ENCODE measurements around the gene CCBE1. TPM values are rescaled to one million over a fixed set of nuclear protein-coding genes. Genes with fewer than 3 reads are reported as not detected.

Gene CCBE1
- total RNA-seq, 2 donors from 2014 or later, result 0.27 to 3.1 TPM

DNA sequence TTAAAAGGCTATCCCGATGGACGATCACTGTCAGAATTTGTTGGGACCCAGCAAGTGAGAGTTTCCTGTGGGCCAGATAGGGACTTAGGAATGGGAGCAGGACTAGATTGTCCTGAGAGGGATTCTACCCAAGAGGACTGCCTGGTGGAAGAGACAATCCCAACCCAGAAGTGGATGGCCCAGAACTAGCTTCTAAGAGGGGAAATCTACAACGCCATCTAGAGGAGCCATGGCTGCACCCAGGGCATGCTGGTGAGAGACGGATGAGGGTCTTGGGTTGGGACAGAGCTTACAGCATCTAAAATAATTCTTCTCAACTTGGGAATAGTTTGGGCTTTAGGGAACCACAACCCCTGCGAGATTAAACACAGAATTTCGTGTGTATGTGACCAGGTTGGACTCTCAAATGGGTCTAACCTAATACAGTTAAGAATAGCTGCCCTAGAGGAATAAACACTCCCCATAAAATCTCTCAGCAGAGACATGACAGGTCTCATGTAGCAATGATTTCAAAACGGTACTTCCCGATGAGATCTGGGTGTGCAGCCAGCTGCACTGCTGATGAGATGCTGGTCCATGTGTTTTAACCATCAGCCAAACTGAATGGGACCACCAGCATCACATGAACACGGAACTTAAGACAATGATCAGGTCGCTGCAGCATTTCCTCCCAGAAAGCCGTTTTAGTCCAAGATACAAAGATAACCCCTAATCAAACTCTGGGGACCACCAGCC lies 50.8 kb downstream of the CCBE1 start:
- no peaks in the 10 kb centered on the region for H3K36me3 ChIP-seq
- H3K27ac ChIP-seq, result no peak overlapping the region
- intact Hi-C loops (cut with DNase I), result no loop called here

DNA sequence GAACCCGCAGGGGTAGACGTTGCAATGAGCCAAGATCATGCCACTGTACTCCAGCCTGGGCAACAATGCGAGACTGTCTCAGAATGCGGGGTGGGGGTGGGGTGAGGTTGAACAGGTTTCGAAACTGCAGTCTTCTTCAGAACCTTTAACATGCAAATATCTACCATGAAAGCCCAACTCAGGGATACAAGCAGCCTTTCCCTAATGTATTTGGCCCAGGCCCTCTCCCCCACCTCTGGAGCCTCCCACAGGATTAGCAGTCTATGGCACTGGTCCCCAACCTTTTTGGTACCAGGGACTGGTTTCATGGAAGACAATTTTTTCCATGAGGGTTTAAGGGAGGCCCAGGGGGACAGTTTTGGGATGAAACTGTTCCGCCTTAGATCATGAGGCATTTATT lies 53.5 kb downstream of the CCBE1 start:
- Histone ChIP-seq H3K27me3 (no peaks in the 10 kb centered on the region), H3K9me3 (no peaks in the 10 kb centered on the region), H3K36me3 (no peaks in the 10 kb centered on the region), H3K4me1 (no peaks in the 10 kb centered on the region), H3K9ac (ENCODE audit: low read depth in 2 of 2, low read length in 2 of 2) (no peak overlapping the region), H3K27ac (no peak overlapping the region), H3K4me3 (no peak overlapping the region)
- intact Hi-C loops (cut with DNase I), result no loop called here
- TF ChIP-seq, protein P1, sequence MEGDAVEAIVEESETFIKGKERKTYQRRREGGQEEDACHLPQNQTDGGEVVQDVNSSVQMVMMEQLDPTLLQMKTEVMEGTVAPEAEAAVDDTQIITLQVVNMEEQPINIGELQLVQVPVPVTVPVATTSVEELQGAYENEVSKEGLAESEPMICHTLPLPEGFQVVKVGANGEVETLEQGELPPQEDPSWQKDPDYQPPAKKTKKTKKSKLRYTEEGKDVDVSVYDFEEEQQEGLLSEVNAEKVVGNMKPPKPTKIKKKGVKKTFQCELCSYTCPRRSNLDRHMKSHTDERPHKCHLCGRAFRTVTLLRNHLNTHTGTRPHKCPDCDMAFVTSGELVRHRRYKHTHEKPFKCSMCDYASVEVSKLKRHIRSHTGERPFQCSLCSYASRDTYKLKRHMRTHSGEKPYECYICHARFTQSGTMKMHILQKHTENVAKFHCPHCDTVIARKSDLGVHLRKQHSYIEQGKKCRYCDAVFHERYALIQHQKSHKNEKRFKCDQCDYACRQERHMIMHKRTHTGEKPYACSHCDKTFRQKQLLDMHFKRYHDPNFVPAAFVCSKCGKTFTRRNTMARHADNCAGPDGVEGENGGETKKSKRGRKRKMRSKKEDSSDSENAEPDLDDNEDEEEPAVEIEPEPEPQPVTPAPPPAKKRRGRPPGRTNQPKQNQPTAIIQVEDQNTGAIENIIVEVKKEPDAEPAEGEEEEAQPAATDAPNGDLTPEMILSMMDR (IDR thresholded peaks at IDR 0.05), result no peak
- DNase-seq, result no peak

More for the DNA sequence above, 50.8 kb downstream of the CCBE1 start:
- no peak for DNase-seq
- TF ChIP-seq, protein P1 (IDR thresholded peaks at IDR 0.05), result no peak
- H3K9ac ChIP-seq (ENCODE audit: low read depth in 2 of 2, low read length in 2 of 2), result no peak overlapping the region
- H3K4me1 ChIP-seq, result no peaks in the 10 kb centered on the region
- H3K4me3 ChIP-seq, result no peak overlapping the region
- H3K27me3 ChIP-seq, result no peaks in the 10 kb centered on the region
- no peaks in the 10 kb centered on the region for H3K9me3 ChIP-seq

DNA sequence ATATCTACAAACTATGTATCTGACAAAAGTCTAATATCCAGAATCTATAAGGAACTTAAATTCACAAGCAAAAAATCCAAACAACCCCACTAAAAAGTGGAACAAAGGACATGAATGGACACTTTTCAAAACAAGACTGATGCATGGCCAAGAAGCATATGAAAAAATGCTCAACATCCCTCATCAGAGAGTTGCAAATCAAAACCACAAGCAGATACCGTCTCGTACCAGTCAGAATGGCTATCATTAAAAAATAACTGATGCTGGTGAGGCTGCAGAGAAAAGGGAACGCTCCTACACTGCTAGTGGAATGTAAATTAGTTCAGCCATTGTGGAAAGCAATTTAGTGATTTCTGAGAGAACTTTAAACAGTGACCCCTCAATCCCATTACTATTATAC lies 56.5 kb downstream of the CCBE1 start:
- intact Hi-C loops (cut with DNase I), result no loop called here

DNA sequence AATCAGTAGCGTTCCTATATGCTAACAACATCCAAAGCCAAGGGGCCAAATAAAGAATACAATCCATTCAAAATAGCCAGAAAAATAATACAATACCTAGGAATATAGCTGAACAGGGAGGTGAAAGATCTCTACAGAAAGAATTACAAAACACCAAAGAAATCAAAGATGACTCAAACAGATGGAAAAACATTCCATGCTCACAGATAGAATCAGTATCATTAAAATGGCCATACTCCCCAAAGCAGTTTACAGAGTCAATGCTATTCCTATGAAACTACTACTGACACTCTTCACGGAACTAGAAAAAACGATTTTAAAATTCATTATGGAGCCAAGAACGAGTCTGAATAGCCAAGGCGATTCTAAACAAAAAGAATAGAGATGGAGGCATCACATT lies 57.4 kb downstream of the CCBE1 start:
- DNase-seq, result no peak
- H3K27ac ChIP-seq, result no peak overlapping the region
- no peaks in the 10 kb centered on the region for H3K4me1 ChIP-seq
- no peak overlapping the region for H3K9ac ChIP-seq (ENCODE audit: low read depth in 2 of 2, low read length in 2 of 2)
- TF ChIP-seq, protein P1 (IDR thresholded peaks at IDR 0.05), result no peak
- no peaks in the 10 kb centered on the region for H3K9me3 ChIP-seq
- intact Hi-C loops (cut with DNase I), result no loop called here
- H3K4me3 ChIP-seq, result no peak overlapping the region
- H3K27me3 ChIP-seq, result no peaks in the 10 kb centered on the region
- H3K36me3 ChIP-seq, result no peaks in the 10 kb centered on the region

More for the DNA sequence above, 56.5 kb downstream of the CCBE1 start:
- Histone ChIP-seq H3K4me1 (no peaks in the 10 kb centered on the region), H3K36me3 (no peaks in the 10 kb centered on the region), H3K4me3 (no peak overlapping the region), H3K27me3 (no peaks in the 10 kb centered on the region), H3K27ac (no peak overlapping the region), H3K9me3 (no peaks in the 10 kb centered on the region), H3K9ac (ENCODE audit: low read depth in 2 of 2, low read length in 2 of 2) (no peak overlapping the region)
- TF ChIP-seq, protein P1 (IDR thresholded peaks at IDR 0.05), result no peak
- no peak for DNase-seq

DNA sequence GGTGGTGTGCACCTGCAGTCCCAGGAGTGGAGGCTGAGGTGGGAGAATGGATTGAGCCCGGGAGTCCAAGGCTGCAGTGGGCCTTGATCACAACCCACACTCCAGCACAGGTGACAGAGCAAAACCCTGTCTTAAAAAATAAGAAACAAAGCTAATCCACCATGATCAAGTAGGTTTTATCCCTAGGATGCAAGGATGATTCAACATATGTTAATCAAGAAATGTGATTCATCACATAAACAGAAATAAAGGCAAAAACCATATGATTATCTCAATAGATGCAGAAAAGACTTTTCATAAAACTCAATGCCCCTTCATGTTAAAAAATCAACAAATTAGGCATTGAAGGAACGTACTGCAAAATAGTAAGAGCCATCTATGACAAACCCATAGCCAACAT lies 58.1 kb downstream of the CCBE1 start:
- H3K4me3 ChIP-seq, result no peak overlapping the region
- TF ChIP-seq, protein P1 (IDR thresholded peaks at IDR 0.05), result no peak
- intact Hi-C loops (cut with DNase I), result no loop called here
- no peaks in the 10 kb centered on the region for H3K4me1 ChIP-seq
- H3K27ac ChIP-seq, result no peak overlapping the region
- H3K9ac ChIP-seq (ENCODE audit: low read depth in 2 of 2, low read length in 2 of 2), result no peak overlapping the region
- no peak for DNase-seq
- no peaks in the 10 kb centered on the region for H3K36me3 ChIP-seq
- H3K27me3 ChIP-seq, result no peaks in the 10 kb centered on the region
- H3K9me3 ChIP-seq, result no peaks in the 10 kb centered on the region
